ENCODE data around the gene NLRP9.
"Not testable (repeated sequence)": the region's sequence is repeated elsewhere in the genome, so short reads cannot be mapped to it uniquely, and the experiment has no call there.

The NLRP9 gene

GRCh38 chr19:55738302-55738701, at the start of gene NLRP9:
TSS of gene NLRP9 (minus strand) at chr19:55738402. CDS start at chr19:55738374, 28 bp downstream.
- no peak for DNase-seq

- DNase-seq, result no peak
These were observed 42.9 kb upstream of the NLRP9 start for GRCh38 chr19:55781112-55781511.

GRCh38 chr19:55778331-55778730, 40.1 kb upstream of the NLRP9 start:
- DNase-seq, result no peak

GRCh38 chr19:55777528-55777927, 39.3 kb upstream of the NLRP9 start:
- DNase-seq, result no peak

GRCh38 chr19:55769632-55770031, 31.4 kb upstream of the NLRP9 start:
- DNase-seq, result not testable (repeated sequence)

GRCh38 chr19:55768818-55769217, 30.6 kb upstream of the NLRP9 start, which contains the start of gene RFPL4AL1:
TSS of gene RFPL4AL1 (plus strand) at chr19:55769118. CDS start at chr19:55771805, 2,687 bp downstream.
- not testable (repeated sequence) for DNase-seq

- no peak for DNase-seq
These were observed 28.3 kb upstream of the NLRP9 start for GRCh38 chr19:55766466-55766865.

- DNase-seq, result not testable (repeated sequence)
These were observed 20.6 kb upstream of the NLRP9 start, which contains the start of gene RFPL4A for GRCh38 chr19:55758797-55759196. TSS of gene RFPL4A (plus strand) at chr19:55759097. CDS start at chr19:55761801, 2,704 bp downstream.

GRCh38 chr19:55756808-55757207, 18.6 kb upstream of the NLRP9 start:
- DNase-seq, result not testable (repeated sequence)

- DNase-seq, result no peak
These were observed 15.2 kb upstream of the NLRP9 start for GRCh38 chr19:55753401-55753800.

- no peak for DNase-seq
These were observed 12.5 kb upstream of the NLRP9 start for GRCh38 chr19:55750715-55751114.

- not testable (repeated sequence) for DNase-seq
These were observed 7.8 kb downstream of the NLRP9 start for GRCh38 chr19:55730378-55730777.

- no peak for DNase-seq
These were observed 14.7 kb downstream of the NLRP9 start for GRCh38 chr19:55723491-55723890.

GRCh38 chr19:55720801-55721200, 17.4 kb downstream of the NLRP9 start:
- no peak for DNase-seq

GRCh38 chr19:55720214-55720746, 17.9 kb downstream of the NLRP9 start:
- DNase-seq, result no peak

- DNase-seq, result not testable (repeated sequence)
These were observed 20.1 kb downstream of the NLRP9 start for GRCh38 chr19:55717879-55718711.

GRCh38 chr19:55717251-55717650, 21.0 kb downstream of the NLRP9 start:
- no peak for DNase-seq

- DNase-seq, result no peak
These were observed 21.7 kb downstream of the NLRP9 start for GRCh38 chr19:55716531-55716930.

GRCh38 chr19:55712804-55713631, 25.2 kb downstream of the NLRP9 start:
- DNase-seq, result no peak

GRCh38 chr19:55711719-55712118, 26.5 kb downstream of the NLRP9 start:
- no peak for DNase-seq

- DNase-seq, result no peak
These were observed 32.2 kb downstream of the NLRP9 start for GRCh38 chr19:55705972-55706371.

- no peak for DNase-seq
These were observed 33.5 kb downstream of the NLRP9 start for GRCh38 chr19:55704494-55705245.

Measured in activated CD4-positive, alpha-beta T cell treated with anti-CD3 and anti-CD28 coated beads, Interleukin-10, Interleukin-2, amounts not matched to agents 100 ng/mL and 50 ng/mL, durations not matched to agents 16 hours and 8 hours (primary cell).